Adrenal gland (tissue), 5 donors: ENCODE results near the gene MAX.

ENCODE experiments used
- POLR2A ChIP-seq, 2 donors: fragments of 450-650 bp; IDR thresholded peaks; one replicate each; pipeline ENCODE4 v1.6.1; 2017; ENCODE audit warnings: antibody characterized with exemption in 2 of 2, mild to moderate bottlenecking in 2 of 2, moderate library complexity in 1 of 2
- TF ChIP-seq, protein P1 (sequence below), 6 experiments: fragments of 450-650 bp in 4 of 6; fragments of 200-600 bp in 2 of 6; sonication (generic) in 1 of 6; IDR thresholded peaks; 1 replicate in 5 of 6; 2 replicates in 1 of 6; pipeline versions ENCODE4 v1.5.1 to v1.8.0; 2016 to 2021; ENCODE audit warnings: antibody characterized with exemption in 6 of 6, mild to moderate bottlenecking in 2 of 6, moderate library complexity in 1 of 6
- donor health status: DM: no; HTN: no; CAD: no.

DNA sequence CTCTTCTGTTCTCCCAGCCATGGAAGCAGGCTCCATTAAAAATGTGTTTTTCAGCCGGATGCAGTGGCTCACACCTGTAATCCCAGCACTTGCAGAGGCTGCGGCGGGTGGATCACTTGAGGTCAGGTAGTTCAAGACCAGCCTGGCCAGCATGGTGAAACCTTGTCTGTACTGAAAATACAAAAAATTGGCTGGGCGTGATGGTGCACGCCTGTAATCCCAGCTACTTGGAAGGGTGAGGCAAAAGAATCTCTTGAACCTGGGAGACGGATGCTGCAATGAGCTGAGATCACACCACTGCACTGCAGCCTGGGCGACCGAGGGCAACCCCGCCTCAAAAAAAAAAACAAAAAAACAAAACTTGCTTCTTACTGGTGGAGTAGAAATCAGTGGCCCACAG, 75.8 kb downstream of the MAX start:
- no peak for TF ChIP-seq POLR2A (IDR thresholded peaks at IDR 0.05)
- TF ChIP-seq, protein P1, sequence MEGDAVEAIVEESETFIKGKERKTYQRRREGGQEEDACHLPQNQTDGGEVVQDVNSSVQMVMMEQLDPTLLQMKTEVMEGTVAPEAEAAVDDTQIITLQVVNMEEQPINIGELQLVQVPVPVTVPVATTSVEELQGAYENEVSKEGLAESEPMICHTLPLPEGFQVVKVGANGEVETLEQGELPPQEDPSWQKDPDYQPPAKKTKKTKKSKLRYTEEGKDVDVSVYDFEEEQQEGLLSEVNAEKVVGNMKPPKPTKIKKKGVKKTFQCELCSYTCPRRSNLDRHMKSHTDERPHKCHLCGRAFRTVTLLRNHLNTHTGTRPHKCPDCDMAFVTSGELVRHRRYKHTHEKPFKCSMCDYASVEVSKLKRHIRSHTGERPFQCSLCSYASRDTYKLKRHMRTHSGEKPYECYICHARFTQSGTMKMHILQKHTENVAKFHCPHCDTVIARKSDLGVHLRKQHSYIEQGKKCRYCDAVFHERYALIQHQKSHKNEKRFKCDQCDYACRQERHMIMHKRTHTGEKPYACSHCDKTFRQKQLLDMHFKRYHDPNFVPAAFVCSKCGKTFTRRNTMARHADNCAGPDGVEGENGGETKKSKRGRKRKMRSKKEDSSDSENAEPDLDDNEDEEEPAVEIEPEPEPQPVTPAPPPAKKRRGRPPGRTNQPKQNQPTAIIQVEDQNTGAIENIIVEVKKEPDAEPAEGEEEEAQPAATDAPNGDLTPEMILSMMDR (IDR thresholded peaks at IDR 0.05) = no peak
